ENCODE data around the gene TEX36.

DNA sequence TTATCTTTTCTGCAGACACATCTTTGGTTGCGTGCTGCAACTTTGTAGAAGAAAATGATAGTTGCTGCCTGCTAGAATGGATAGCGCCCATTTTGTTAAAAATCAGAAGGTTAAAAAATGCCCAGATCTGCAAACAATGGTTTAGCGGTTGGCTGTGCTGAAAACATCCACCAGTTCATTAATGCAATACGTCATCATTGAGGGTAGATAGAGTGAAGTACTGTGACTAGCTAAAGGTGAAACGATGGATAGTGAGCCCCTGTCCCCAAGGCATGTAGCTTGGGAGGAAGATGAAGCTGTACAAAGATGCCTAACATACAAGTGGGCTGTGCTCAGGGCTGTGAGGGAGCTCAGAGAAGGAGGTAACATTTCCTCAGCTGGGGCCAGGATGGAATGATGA is 48.4 kb downstream of the TEX36 start:
- TF ChIP-seq CTCF (IDR thresholded peaks at IDR 0.05) = no peak
- TF ChIP-seq POLR2A (IDR thresholded peaks at IDR 0.05) = no peak

Data from body of pancreas (tissue), 4 donors.